C4-2B (cell line): ENCODE measurements around the gene TMEM201.

Experiments
- H3K27ac ChIP-seq: fragments of 450-650 bp; 2 replicates; pipeline ENCODE4 v1.5.1; 2017
- ZFX ChIP-seq: fragments of 450-650 bp; IDR thresholded peaks from 2 replicates; pipeline ENCODE4 v1.6.1; 2017
- TF ChIP-seq, protein P1 (sequence below): fragments of 450-650 bp; conservative IDR thresholded peaks from 2 replicates; pipeline ENCODE4 v1.5.1; 2017; ENCODE audit warnings: mild to moderate bottlenecking

The TMEM201 gene

GRCh38 chr1:9654051-9654833 is 65.5 kb downstream of the TMEM201 start:
- no peak overlapping the region for H3K27ac ChIP-seq
- no peak for TF ChIP-seq ZFX
- TF ChIP-seq, protein P1, sequence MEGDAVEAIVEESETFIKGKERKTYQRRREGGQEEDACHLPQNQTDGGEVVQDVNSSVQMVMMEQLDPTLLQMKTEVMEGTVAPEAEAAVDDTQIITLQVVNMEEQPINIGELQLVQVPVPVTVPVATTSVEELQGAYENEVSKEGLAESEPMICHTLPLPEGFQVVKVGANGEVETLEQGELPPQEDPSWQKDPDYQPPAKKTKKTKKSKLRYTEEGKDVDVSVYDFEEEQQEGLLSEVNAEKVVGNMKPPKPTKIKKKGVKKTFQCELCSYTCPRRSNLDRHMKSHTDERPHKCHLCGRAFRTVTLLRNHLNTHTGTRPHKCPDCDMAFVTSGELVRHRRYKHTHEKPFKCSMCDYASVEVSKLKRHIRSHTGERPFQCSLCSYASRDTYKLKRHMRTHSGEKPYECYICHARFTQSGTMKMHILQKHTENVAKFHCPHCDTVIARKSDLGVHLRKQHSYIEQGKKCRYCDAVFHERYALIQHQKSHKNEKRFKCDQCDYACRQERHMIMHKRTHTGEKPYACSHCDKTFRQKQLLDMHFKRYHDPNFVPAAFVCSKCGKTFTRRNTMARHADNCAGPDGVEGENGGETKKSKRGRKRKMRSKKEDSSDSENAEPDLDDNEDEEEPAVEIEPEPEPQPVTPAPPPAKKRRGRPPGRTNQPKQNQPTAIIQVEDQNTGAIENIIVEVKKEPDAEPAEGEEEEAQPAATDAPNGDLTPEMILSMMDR, result no peak

- no peak overlapping the region for H3K27ac ChIP-seq
- TF ChIP-seq ZFX, result no peak
- TF ChIP-seq, protein P1, result no peak
These were observed 66.4 kb downstream of the TMEM201 start for GRCh38 chr1:9654834-9655723.

- TF ChIP-seq ZFX, result no peak
- TF ChIP-seq, protein P1, result no peak
- H3K27ac ChIP-seq, result no peak overlapping the region
These were observed 67.1 kb downstream of the TMEM201 start for GRCh38 chr1:9655836-9656235.

DNA sequence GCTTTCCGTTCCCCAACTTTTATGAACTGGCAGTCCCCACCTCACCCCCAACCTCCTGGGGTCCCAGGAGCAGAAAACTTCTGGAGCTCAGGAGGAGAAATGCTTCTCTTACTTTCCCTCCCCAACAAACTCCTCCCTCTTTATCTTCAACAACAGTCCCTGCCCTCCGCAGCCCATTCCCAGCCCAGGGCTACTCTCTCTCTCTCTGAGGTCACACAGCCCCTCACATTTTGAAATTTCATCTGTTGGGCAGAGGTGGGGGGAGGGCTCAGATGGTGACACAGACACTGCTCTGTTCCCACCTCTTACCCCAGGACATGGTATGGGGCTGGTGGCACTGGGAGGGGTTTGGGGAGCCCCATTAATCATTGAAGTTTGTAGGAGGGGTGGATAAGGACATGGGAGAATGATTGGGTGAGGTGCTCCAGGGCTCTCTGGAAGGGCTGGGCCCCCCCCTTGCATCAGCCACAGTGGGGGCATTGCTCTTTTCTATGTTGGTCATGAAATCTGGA is 68.9 kb downstream of the TMEM201 start:
- TF ChIP-seq ZFX, result no peak
- TF ChIP-seq, protein P1, result no peak
- H3K27ac ChIP-seq, result no peak overlapping the region

GRCh38 chr1:9658199-9658598 is 69.5 kb downstream of the TMEM201 start:
- no peak for TF ChIP-seq ZFX
- TF ChIP-seq, protein P1, result no peak
- H3K27ac ChIP-seq, result no peak overlapping the region

DNA sequence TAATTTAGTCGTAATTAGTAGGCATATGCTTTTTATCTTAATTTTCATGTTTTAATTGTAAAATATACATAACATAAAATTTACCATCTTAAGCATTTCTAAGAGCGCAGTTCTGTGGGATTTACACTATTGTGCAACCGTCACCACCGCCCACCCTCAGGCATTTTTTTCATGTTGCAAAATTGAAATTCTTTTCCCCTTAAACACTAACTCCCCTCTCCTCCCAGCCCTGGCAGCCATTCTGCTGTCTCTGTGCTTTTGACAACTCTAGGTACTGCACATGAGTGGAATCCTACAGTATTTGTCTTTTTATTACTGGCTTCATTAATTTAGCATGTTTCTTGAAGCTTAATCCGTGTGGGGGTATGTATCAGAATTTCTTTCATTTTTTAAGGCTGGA is 70.6 kb downstream of the TMEM201 start:
- TF ChIP-seq, protein P1, result no peak
- no peak for TF ChIP-seq ZFX
- H3K27ac ChIP-seq, result no peak overlapping the region

DNA sequence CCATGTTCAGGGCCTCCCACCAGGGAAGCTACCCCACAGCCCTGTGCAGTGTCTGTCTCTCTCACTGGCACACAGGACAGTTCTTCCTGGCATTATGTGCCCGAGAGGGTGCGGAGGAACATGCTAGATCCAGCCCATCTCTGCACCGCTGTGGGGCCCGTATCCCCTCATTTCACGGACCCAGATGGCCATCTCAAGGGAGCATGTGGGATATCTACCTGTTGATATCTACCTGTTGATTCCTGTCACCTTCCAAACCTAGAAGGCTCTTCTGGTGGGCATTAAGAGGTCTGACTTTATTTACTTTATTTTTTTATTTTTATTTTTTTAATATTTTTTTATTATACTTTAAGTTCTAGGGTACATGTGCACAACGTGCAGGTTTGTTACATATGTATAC is 74.5 kb downstream of the TMEM201 start:
- no peak overlapping the region for H3K27ac ChIP-seq
- TF ChIP-seq ZFX, result no peak
- TF ChIP-seq, protein P1, result no peak
